ENCODE data around the gene ARTN. TPM values are rescaled to one million over a fixed set of nuclear protein-coding genes. Genes with fewer than 3 reads are reported as not detected.

Gene ARTN
- total RNA-seq, 2 donors from 2014 or later: 4.1 to 5.4 TPM

DNA sequence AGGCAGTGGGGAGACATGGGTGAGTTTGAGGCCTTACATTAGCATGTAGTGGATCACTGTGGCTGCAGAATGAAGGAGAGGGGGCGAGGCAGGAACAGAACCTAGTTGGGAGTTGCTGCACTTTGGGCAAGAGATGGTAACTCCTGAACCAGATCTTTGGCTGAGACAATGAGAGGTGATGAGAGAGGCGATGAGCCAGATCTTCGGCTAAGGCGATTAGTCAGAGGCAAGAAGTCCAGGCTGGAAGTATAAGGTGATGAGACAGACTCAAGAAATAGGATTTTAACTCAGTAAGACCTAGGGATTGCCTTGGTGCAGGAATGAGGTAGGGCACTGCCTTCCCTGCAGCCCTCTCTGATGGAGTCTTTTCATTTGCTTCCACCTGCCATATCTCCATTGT lies 9.1 kb upstream of the ARTN start:
- Histone ChIP-seq H3K27me3 (replicated peaks; ENCODE audit: insufficient read depth) (no peaks in the 10 kb centered on the region), H3K27ac (no peak overlapping the region), H3K4me3 (no peak overlapping the region), H3K36me3 (no peaks in the 10 kb centered on the region), H3K9me3 (no peaks in the 10 kb centered on the region), H3K4me1 (replicated peaks) (no peaks in the 10 kb centered on the region)
- intact Hi-C loops (cut with DNase I): no loop called here
- TF ChIP-seq, protein P1, sequence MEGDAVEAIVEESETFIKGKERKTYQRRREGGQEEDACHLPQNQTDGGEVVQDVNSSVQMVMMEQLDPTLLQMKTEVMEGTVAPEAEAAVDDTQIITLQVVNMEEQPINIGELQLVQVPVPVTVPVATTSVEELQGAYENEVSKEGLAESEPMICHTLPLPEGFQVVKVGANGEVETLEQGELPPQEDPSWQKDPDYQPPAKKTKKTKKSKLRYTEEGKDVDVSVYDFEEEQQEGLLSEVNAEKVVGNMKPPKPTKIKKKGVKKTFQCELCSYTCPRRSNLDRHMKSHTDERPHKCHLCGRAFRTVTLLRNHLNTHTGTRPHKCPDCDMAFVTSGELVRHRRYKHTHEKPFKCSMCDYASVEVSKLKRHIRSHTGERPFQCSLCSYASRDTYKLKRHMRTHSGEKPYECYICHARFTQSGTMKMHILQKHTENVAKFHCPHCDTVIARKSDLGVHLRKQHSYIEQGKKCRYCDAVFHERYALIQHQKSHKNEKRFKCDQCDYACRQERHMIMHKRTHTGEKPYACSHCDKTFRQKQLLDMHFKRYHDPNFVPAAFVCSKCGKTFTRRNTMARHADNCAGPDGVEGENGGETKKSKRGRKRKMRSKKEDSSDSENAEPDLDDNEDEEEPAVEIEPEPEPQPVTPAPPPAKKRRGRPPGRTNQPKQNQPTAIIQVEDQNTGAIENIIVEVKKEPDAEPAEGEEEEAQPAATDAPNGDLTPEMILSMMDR (IDR thresholded peaks at IDR 0.05): no peak
- no peak for TF ChIP-seq POLR2AphosphoS5 (IDR thresholded peaks at IDR 0.05)
- no peak for DNase-seq (ENCODE audit: low spot score)
- WGBS: 72% methylated on average over 4 of the region's 4 CpGs

DNA sequence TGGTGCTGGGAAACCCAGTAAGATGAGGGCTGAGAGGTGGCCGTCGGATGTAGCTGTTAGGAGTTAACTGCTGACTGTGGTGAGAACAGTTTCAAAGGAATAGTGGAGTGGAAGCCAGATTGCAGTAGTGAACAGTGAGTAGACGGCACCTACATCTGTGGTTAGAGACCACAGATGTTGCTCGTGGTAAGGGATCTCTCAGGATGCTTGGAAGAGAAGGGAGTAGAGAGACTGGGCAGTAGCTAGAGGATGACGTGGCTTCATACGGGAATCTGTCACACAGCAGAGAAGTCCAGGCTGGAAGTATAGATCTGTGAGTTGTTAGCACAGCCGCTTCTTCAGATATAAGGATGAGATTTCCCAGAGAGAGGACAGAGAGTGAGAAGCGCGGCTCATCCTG lies 7.8 kb upstream of the ARTN start:
- TF ChIP-seq POLR2AphosphoS5 (IDR thresholded peaks at IDR 0.05) (no peak), POLR2A (IDR thresholded peaks at IDR 0.05) (no peak)
- TF ChIP-seq, protein P1 (IDR thresholded peaks at IDR 0.05): no peak
- no peaks in the 10 kb centered on the region for H3K27me3 ChIP-seq (replicated peaks; ENCODE audit: insufficient read depth)
- no peak overlapping the region for H3K4me3 ChIP-seq
- 91% methylated on average over 9 of the region's 9 CpGs for WGBS
- intact Hi-C loops (cut with DNase I): no loop called here
- no peaks in the 10 kb centered on the region for H3K9me3 ChIP-seq
- no peak for DNase-seq (ENCODE audit: low spot score)
- H3K4me1 ChIP-seq (replicated peaks): no peaks in the 10 kb centered on the region
- H3K36me3 ChIP-seq: no peaks in the 10 kb centered on the region
- no peak overlapping the region for H3K27ac ChIP-seq

DNA sequence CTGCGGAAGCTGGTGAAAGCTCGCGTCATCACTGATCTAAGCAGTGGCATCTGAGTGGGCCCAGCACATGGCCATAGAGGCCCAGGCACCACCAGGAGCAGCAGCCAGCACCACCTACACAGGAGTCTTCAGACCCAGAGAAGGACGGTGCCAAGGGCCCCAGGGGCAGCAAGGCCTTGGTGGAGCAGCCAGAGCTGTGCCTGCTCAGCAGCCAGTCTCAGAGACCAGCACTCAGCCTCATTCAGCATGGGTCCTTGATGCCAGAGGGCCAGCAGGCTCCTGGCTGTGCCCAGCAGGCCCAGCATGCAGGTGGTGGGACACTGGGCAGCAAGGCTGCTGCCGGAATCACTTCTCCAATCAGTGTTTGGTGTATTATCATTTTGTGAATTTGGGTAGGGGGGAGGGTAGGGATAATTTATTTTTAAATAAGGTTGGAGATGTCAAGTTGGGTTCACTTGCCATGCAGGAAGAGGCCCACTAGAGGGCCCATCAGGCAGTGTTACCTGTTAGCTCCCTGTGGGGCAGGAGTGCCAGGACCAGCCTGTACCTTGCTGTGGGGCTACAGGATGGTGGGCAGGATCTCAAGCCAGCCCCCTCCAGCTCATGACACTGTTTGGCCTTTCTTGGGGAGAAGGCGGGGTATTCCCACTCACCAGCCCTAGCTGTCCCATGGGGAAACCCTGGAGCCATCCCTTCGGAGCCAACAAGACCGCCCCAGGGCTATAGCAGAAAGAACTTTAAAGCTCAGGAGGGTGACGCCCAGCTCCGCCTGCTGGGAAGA lies 3.2 kb upstream of the ARTN start:
- intact Hi-C loops (cut with DNase I): loop anchor here (5.0 kb wide), 1 partner anchor 403 kb away; no protein-coding TSS in a partner anchor

DNA sequence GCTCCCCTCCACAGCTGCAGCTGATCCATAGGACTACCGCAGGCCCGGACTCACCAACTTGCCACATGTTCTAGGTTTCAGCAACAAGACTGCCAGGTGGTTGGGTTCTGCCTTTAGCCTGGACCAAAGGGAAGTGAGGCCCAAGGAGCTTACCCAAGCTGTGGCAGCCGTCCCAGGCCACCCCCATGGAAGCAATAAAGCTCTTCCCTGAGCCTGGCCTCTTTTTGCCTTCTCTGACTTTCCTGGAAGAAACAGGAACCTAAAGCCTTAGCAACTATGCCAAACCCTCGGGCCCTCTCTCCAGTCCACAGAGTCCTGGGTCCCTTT lies 2.7 kb upstream of the ARTN start:
- intact Hi-C loops (cut with DNase I): loop anchor here (5.0 kb wide), 1 partner anchor 404 kb away; no protein-coding TSS in a partner anchor
- H3K27me3 ChIP-seq (replicated peaks; ENCODE audit: insufficient read depth): no peaks in the 10 kb centered on the region
- no peaks in the 10 kb centered on the region for H3K4me1 ChIP-seq (replicated peaks)
- H3K36me3 ChIP-seq: no peaks in the 10 kb centered on the region
- no peak for TF ChIP-seq POLR2AphosphoS5 (IDR thresholded peaks at IDR 0.05)
- no peak for TF ChIP-seq POLR2A (IDR thresholded peaks at IDR 0.05)
- TF ChIP-seq, protein P1 (IDR thresholded peaks at IDR 0.05): no peak
- no peak for DNase-seq (ENCODE audit: low spot score)
- H3K27ac ChIP-seq: no peak overlapping the region
- H3K4me3 ChIP-seq: no peak overlapping the region
- no peaks in the 10 kb centered on the region for H3K9me3 ChIP-seq
- WGBS: 65% methylated on average over 4 of the region's 4 CpGs

More for the DNA sequence above, 3.2 kb upstream of the ARTN start:
- DNase-seq (ENCODE audit: low spot score): no peak
- Histone ChIP-seq H3K36me3 (no peaks in the 10 kb centered on the region), H3K27ac (no peak overlapping the region), H3K4me3 (no peak overlapping the region), H3K4me1 (replicated peaks) (no peaks in the 10 kb centered on the region), H3K27me3 (replicated peaks; ENCODE audit: insufficient read depth) (no peaks in the 10 kb centered on the region), H3K9me3 (no peaks in the 10 kb centered on the region)
- 97% methylated on average over 6 of the region's 10 CpGs for WGBS
- TF ChIP-seq, protein P1 (IDR thresholded peaks at IDR 0.05): peak in 3 of 4 experiments; percentile 14 to 37 (median 35)
- TF ChIP-seq POLR2AphosphoS5 (IDR thresholded peaks at IDR 0.05) (no peak), POLR2A (IDR thresholded peaks at IDR 0.05) (no peak)
